Upper lobe of left lung (tissue), 4 donors: ENCODE data around the gene TOMM22.
A peak's percentile ranks its signal among the peaks of the same experiment; 100 is the strongest.

Source experiments
- CTCF ChIP-seq, 6 experiments: fragments of 450-650 bp in 4 of 6; fragments of 200-600 bp in 2 of 6; sonication (generic) in 2 of 6; IDR thresholded peaks; one replicate each; pipeline ENCODE4 v1.5.1; 2016 to 2019; ENCODE audit warnings: antibody characterized with exemption in 6 of 6
- POLR2AphosphoS5 ChIP-seq, 2 donors: sonication (generic); formaldehyde crosslinking; IDR thresholded peaks; one replicate each; pipeline ENCODE4 v1.5.1; 2017; ENCODE audit warnings: antibody characterized with exemption in 2 of 2

GRCh38 chr22:38681582-38682335 is at the start of gene TOMM22:
- peak; percentile 88 to 91 for TF ChIP-seq POLR2AphosphoS5 (IDR thresholded peaks at IDR 0.05)
- peak in 5 of 6 experiments; percentile 47 to 93 (median 51) for TF ChIP-seq CTCF (IDR thresholded peaks at IDR 0.05)
